Retinal pigment epithelial cell (primary cell): ENCODE results near the gene MEI1.

ENCODE experiments used
- DNase-seq: peaks from one replicate; pipeline ENCODE4 v3.0.0-alpha.2; 2010; ENCODE audit warnings: low read depth
- H3K4me3 ChIP-seq: 2 replicates; pipeline ENCODE4 v1.5.1; 2011; ENCODE audit warnings: mild to moderate bottlenecking, low read length, control low read depth, moderate library complexity
- CTCF ChIP-seq: conservative IDR thresholded peaks from 2 replicates; pipeline ENCODE4 v1.5.1; 2011; ENCODE audit warnings: low read depth, low read length, control low read depth, inconsistent platforms

Gene MEI1

GRCh38 chr22:41672780-41673509, 26.4 kb upstream of the MEI1 start:
- TF ChIP-seq CTCF = peak; percentile 25
- H3K4me3 ChIP-seq = no peak overlapping the region
- no peak for DNase-seq

DNA sequence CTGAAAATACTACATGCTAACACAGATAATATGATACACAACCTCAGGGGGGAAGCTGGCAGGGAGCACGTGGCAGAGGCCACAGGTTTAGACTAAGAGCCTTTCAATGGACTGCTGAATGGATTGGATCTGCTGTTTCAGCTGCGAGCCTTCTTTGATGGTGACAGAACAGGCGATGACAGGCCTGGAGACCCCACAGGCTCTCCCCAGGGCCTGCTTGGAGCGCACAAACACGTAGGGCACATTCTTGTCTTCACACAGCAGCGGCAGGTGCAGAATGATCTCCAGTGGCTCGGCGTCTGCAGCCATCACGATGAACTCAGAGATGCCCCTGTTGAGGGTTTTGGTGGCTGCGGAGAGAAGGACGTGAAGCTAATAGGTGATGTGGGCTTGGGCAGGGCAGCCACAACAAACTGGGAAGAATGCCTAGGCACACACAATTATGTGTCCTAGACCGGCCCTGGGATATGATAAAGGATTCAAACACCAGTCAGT, 24.4 kb upstream of the MEI1 start:
- no peak for TF ChIP-seq CTCF
- no peak overlapping the region for H3K4me3 ChIP-seq
- no peak for DNase-seq

- no peak for TF ChIP-seq CTCF
- H3K4me3 ChIP-seq = no peak overlapping the region
- DNase-seq = no peak
Observed at GRCh38 chr22:41676134-41676533, 23.2 kb upstream of the MEI1 start.

DNA sequence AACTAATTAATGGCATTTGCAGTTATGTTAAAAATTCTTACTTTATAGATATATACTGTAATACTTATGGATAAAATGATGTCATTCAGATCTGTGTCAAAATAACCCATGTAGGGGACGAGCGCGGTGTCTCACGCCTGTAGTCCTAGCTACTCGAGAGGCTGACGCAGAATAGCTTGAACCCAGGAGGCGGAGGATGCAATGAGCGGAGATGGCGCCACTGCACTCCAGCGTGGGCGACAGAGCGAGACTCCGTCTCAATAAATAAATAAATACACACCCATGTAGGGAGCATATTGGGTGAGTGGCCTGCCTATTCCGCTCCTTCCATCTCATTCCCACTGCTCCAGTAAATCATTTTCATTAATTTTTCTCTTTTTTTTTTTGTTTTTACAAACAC, 17.7 kb upstream of the MEI1 start:
- peak overlapping the region; percentile 85 for H3K4me3 ChIP-seq
- no peak for DNase-seq
- no peak for TF ChIP-seq CTCF

DNA sequence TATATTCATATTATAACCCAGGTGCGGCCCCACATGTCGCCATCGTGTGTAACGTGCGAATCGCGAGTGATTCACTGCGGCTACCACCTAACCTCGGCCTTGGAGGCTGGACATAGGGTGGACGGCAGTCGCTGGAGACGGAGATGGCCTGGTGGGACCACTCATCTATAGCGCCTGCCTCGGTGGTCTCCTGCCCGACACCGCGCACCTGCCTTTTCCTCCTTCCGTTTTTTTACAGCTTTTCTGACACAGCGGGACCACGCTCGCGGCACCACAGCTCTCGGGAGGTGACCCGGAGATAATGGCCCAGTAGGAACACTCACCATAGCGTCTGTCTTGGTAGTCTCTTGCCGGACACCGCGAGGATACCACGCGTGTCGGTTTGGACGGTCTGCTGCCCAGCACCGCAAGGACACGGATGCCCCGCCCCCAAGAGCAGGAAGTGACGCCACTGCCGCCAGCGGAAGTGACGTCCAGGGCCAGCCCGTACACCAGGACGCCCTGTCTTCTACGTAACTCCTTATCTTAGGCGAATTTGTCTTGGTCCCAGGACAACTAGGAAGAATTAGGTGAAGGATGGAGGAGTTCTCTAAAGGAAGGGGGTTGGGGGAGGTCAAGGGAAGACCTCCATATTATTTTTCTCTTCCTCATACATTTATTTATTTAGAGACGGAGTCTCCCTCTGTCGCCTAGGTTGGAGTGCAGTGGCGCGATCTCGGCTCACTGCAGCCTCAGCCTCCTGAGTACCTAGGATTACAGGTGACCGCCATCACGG, 17.1 kb upstream of the MEI1 start:
- peak overlapping the region; percentile 85 for H3K4me3 ChIP-seq
- TF ChIP-seq CTCF = no peak
- no peak for DNase-seq

- no peak for DNase-seq
- H3K4me3 ChIP-seq = peak overlapping the region; percentile 85
- TF ChIP-seq CTCF = no peak
Observed at GRCh38 chr22:41683052-41683451, 16.3 kb upstream of the MEI1 start.
